Cardiac fibroblast (primary cell): ENCODE data around the gene KCTD2.
A peak's percentile ranks its signal among the peaks of the same experiment; 100 is the strongest.
"Not testable (repeated sequence)": the region's sequence is repeated elsewhere in the genome, so short reads cannot be mapped to it uniquely, and the experiment has no call there.

Source experiments
- DNase-seq, 2 donors: peaks; one replicate each; pipeline versions ENCODE4 v3.0.0 to v3.0.0-alpha.2; 2010; ENCODE audit warnings: low read depth in 2 of 2
- H3K4me3 ChIP-seq, 2 donors: replicated peaks in 1 of 2; 1 replicate in 1 of 2; 2 replicates in 1 of 2; pipeline ENCODE4 v1.5.1; 2011; ENCODE audit warnings: low read depth in 2 of 2, low read length in 2 of 2, mild to moderate bottlenecking in 2 of 2, moderate library complexity in 1 of 2
- TF ChIP-seq, protein P1 (sequence below): IDR thresholded peaks from one replicate; pipeline ENCODE4 v1.5.1; 2011; ENCODE audit warnings: low read depth, mild to moderate bottlenecking, low read length, inconsistent platforms

KCTD2 gene

DNA sequence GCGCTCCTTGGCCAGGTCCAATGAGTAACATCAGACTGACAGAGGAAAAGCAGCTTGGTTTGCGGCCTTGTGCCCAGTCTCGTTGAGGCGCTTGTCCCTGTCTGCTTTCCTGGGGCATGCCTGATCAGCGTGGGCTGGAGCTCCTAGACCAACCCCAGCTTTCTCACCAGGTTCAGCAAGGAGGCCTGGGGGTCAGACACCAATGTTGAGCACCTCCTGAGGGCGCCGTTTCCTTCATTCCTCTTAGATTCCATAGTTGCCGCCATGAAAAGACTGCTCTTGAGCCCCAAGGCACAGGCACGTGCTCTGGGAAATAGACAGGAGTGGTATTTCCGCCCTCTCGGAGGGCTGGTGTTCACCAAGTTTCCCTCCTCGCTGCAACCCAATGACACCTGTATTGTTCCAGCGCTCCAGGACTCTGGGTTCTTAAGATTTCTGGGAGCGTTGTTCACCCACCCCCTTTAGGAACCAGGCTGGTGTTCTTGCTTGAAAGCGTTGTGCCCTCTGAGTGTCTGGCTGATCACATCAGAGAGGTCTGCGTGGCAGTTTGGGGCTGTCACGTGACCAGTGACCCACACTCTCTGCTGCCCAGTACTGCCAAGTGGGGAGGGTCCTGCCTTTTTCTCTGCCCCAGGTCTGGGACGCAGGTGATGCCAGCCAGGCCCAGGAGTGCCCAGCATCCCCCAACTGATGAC is 18.0 kb downstream of the KCTD2 start:
- H3K4me3 ChIP-seq: no peak overlapping the region
- TF ChIP-seq, protein P1, sequence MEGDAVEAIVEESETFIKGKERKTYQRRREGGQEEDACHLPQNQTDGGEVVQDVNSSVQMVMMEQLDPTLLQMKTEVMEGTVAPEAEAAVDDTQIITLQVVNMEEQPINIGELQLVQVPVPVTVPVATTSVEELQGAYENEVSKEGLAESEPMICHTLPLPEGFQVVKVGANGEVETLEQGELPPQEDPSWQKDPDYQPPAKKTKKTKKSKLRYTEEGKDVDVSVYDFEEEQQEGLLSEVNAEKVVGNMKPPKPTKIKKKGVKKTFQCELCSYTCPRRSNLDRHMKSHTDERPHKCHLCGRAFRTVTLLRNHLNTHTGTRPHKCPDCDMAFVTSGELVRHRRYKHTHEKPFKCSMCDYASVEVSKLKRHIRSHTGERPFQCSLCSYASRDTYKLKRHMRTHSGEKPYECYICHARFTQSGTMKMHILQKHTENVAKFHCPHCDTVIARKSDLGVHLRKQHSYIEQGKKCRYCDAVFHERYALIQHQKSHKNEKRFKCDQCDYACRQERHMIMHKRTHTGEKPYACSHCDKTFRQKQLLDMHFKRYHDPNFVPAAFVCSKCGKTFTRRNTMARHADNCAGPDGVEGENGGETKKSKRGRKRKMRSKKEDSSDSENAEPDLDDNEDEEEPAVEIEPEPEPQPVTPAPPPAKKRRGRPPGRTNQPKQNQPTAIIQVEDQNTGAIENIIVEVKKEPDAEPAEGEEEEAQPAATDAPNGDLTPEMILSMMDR: no peak
- no peak for DNase-seq

DNA sequence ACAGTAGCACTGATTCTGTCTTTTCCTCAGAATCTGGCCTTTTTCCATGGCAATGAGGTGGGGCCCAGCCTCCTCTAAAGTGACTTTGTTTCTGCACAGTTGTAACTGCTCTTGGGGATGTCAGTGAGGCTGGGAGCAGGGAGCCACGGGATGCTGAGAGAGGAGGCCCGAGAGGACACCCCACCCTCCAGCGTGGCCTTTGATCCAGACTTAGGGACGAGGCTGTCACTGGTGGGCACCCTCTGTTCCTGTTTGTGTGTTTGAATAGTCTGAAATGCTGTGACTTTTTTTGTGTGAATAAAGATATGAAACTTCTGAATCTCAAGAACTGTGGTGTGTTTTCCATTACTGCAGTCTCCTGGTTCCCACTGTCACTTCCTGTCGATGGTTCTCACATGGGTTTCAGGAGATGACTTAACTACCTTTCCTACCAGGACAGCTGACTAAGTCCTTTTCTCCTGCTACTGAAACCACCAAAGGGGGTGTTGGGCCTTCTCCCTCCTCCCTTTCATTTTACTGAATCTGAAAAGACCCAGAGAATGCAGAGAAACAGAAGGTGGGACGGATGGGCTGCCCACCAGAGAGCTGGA is 18.6 kb downstream of the KCTD2 start:
- peak in 1 of 2 donors; percentile 61 for DNase-seq
- no peak overlapping the region for H3K4me3 ChIP-seq
- TF ChIP-seq, protein P1: no peak

DNA sequence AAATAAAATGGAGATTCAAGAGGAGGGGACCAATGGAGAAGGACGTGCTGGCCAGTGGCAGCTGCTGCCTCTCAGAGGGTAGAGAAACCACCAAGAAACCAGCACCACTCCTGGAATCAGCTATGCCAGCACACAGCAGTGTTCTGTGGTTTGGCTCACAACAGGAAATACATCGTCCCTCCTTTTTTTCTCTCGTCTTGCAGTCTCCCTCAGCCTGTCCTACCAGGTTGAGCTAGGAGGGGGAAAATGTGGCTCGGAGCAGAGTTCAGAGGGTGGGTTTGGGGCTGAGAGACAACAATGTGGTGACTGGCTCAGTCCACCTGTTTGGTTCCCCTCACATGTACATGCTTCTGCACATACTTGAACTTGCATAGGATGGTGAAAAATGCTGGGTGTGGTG is 20.8 kb downstream of the KCTD2 start:
- no peak overlapping the region for H3K4me3 ChIP-seq
- no peak for DNase-seq
- TF ChIP-seq, protein P1: no peak

DNA sequence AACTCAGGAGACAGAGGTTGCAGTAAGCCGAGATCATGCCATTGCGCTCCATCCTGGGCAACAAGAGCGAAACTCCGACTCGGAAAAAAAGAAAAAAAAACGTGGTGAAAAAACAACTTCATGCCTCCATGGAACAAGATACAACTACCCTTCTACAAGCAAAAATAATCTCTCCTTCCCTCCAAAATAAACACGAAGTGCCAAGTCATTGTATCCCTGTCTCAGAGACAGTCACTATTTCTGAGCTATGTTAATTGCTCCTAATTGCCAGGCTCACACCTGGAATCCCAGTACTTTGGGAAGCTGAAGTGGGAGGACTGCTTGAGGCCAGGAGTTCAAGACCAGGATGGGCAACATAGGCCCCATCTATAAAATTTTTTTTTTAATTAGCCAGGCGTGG is 21.7 kb downstream of the KCTD2 start:
- TF ChIP-seq, protein P1: no peak

DNA sequence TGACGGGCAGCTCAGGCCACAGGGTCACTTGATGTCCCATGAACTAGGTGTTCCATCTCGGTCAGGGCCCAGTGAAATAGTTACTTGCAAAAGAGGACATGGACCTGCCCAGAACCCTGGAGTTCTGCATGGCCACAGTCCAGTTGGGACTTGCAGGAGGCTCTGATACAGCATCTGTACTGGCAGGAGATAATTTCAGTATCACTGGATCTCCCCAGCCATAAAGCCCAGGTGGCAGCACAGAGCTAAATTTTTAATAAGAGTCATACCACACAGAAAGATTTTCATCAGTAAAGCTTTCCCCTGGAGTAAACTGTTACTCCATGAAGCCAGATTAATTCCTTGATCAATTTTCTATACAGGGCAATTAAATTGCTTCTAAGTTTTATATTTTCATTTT is 22.8 kb downstream of the KCTD2 start:
- H3K4me3 ChIP-seq: no peak overlapping the region
- TF ChIP-seq, protein P1: peak; percentile 38
- peak; percentile 34 to 40 for DNase-seq

More for the DNA sequence above, 21.7 kb downstream of the KCTD2 start:
- H3K4me3 ChIP-seq: no peak overlapping the region
- DNase-seq: no peak

DNA sequence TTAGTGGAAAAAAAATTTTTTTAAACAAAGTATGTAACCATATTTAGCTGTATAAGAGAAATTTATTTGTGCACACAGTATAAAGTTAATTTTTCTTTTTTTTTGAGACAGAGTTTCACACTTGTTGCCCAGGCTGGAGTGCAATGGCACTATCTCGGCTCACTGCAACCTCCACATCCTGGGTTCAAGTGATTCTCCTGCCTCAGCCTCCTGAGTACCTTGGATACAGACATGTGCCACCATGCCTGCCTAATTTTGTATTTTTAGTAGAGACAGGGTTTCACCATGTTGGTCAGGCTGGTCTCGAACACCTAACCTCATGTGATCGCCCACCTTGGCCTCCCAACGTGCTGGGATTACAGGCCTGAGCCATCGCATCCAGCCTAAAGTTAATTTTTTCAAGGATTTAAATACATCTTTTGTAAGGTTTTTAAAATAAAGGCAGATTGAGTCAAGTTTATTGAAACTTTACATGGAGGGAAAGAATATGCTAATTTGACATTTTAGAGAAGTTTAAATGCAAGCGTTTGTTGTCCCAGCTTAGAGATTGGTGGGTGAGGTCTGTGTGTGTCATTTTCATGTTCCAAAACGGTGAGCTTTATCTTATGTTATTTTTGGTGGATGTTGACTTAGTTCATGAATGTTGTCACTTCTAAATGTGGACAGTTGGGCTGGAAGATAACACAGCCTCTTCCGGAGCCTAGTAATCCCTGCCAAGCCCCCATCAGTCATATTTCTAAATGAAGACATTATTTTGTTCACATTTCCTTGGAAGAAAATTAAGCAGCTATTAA is 24.6 kb downstream of the KCTD2 start:
- DNase-seq, H3K4me3 ChIP-seq: not testable (repeated sequence)

DNA sequence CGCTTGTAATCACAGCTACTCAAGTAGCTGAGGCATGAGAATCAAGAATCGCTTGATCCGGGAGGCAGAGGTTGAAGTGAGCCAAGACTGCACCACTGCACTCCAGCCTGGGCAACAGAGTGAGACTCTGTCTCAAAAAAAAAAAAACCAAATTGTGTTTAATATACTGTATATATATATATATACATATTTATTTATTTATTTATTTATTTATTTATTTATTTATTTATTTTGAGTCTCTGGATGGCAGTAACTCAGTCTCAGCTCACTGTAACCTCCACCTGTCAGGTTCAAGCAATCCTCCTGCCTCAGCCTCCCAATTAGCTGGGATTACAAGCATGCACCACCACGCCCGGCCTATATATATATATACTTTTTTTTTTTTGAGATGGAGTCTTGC is 25.9 kb downstream of the KCTD2 start:
- DNase-seq, H3K4me3 ChIP-seq: not testable (repeated sequence)
